SK-N-SH (cell line): ENCODE results near the gene AGAP1. TPM values are rescaled to one million over a fixed set of nuclear protein-coding genes. Genes with fewer than 3 reads are reported as not detected.

ENCODE experiments used
- CTCF ChIA-PET: fragments of 300-600, 350-600 bp; formaldehyde crosslinking; extraction: SDS; loops from one replicate; lab custom pipeline; 2021; lab: Yijun Ruan, JAX
- POLR2A ChIA-PET: fragments of 350-600 bp; sonication (Branson Sonifier 250); formaldehyde crosslinking; extraction: SDS; loops from one replicate; lab custom pipeline; 2020; ENCODE audit warnings: antibody characterized with exemption, inconsistent platforms; lab: Yijun Ruan, JAX
- DNase-seq: peaks from one replicate; pipeline ENCODE4 v3.0.0; 2012
- H2AFZ ChIP-seq: fragments of 200-600 bp; sonication (generic); 2 replicates; pipeline ENCODE4 v1.8.1; 2016; ENCODE audit warnings: antibody characterized with exemption, mild to moderate bottlenecking, low read depth
- H3F3A ChIP-seq: fragments of 200-600 bp; sonication (generic); replicated peaks from 2 replicates; pipeline ENCODE3; 2016; ENCODE audit warnings: antibody characterized with exemption, mild to moderate bottlenecking; ENCODE audit not compliant: insufficient read depth
- H3K27ac ChIP-seq, 2 experiments: fragments of 200-500 bp in 1 of 2; fragments of 200-600 bp in 1 of 2; sonication (Bioruptor generic) in 1 of 2; sonication (generic), shearing (Covaris generic) in 1 of 2; 2 replicates each; pipeline versions ENCODE4 v1.5.1 to v1.6.1; 2014 to 2016; ENCODE audit warnings: low read depth in 2 of 2, inconsistent platforms in 1 of 2, low read length in 1 of 2, mild to moderate bottlenecking in 1 of 2, mixed read lengths in 1 of 2
- H3K27me3 ChIP-seq: fragments of 200-600 bp; sonication (generic), shearing (Covaris generic); 2 replicates; pipeline ENCODE4 v1.6.1; 2016; ENCODE audit warnings: mixed run types; ENCODE audit not compliant: insufficient read depth
- H3K36me3 ChIP-seq, 2 experiments: fragments of 200-500 bp in 1 of 2; fragments of 200-600 bp in 1 of 2; sonication (Bioruptor generic) in 1 of 2; sonication (generic) in 1 of 2; replicated peaks in 1 of 2; 2 replicates each; pipeline versions ENCODE3 to v1.5.1; 2014 to 2016; ENCODE audit warnings: low read length in 1 of 2, mild to moderate bottlenecking in 1 of 2; ENCODE audit not compliant: insufficient read depth in 2 of 2, control insufficient read depth in 1 of 2
- H3K4me1 ChIP-seq, 2 experiments: fragments of 200-500 bp in 1 of 2; fragments of 200-600 bp in 1 of 2; sonication (Bioruptor generic) in 1 of 2; sonication (generic), shearing (Covaris generic) in 1 of 2; 2 replicates each; pipeline versions ENCODE4 v1.5.1 to v1.6.1; 2014 to 2016; ENCODE audit warnings: low read depth in 1 of 2, low read length in 1 of 2, mixed run types in 1 of 2; ENCODE audit not compliant: insufficient read depth in 2 of 2, control insufficient read depth in 1 of 2
- H3K4me2 ChIP-seq: fragments of 200-600 bp; sonication (generic), shearing (Covaris generic); 2 replicates; pipeline ENCODE4 v1.6.1; 2017; ENCODE audit warnings: mixed run types
- H3K4me3 ChIP-seq, 2 experiments: fragments of 200-500 bp in 1 of 2; fragments of 200-600 bp in 1 of 2; sonication (Bioruptor generic) in 1 of 2; sonication (generic), shearing (Covaris generic) in 1 of 2; 2 replicates each; pipeline versions ENCODE4 v1.5.1 to v1.8.1; 2014 to 2016; ENCODE audit warnings: low read depth in 2 of 2, inconsistent platforms in 1 of 2, low read length in 1 of 2, mild to moderate bottlenecking in 1 of 2, mixed read lengths in 1 of 2, moderate library complexity in 1 of 2
- H3K79me2 ChIP-seq: fragments of 200-600 bp; sonication (generic); 2 replicates; pipeline ENCODE4 v1.8.1; 2017; ENCODE audit warnings: mild to moderate bottlenecking; ENCODE audit not compliant: insufficient read depth
- H3K9ac ChIP-seq: fragments of 200-600 bp; sonication (generic); 2 replicates; pipeline ENCODE4 v1.6.1; 2017; ENCODE audit warnings: mixed run types
- H3K9me2 ChIP-seq: fragments of 200-600 bp; sonication (generic); 2 replicates; pipeline ENCODE4 v1.6.1; 2017; ENCODE audit warnings: mixed run types
- H3K9me3 ChIP-seq: fragments of 200-600 bp; sonication (generic); 2 replicates; pipeline ENCODE4 v1.6.1; 2017; ENCODE audit warnings: mixed run types, mild to moderate bottlenecking, moderate library complexity
- H4K20me1 ChIP-seq: fragments of 200-600 bp; sonication (generic); 2 replicates; pipeline ENCODE4 v1.6.1; 2017; ENCODE audit warnings: mild to moderate bottlenecking, mixed run types; ENCODE audit not compliant: insufficient read depth
- ELF1 ChIP-seq: IDR thresholded peaks from 2 replicates; pipeline ENCODE4 v1.4.0; 2012
- EP300 ChIP-seq, 2 experiments: IDR thresholded peaks; 2 replicates each; pipeline versions ENCODE4 v1.4.0 to v1.6.1; 2012; ENCODE audit warnings: borderline replicate concordance in 1 of 2, low read depth in 1 of 2, low read length in 1 of 2
- EZH2phosphoT487 ChIP-seq: fragments of 200-600 bp; sonication (generic); IDR thresholded peaks from 2 replicates; pipeline ENCODE4 v1.6.1; 2017; ENCODE audit warnings: low read depth, mixed run types, mild to moderate bottlenecking, antibody characterized with exemption, moderate library complexity, borderline replicate concordance
- FOXM1 ChIP-seq: IDR thresholded peaks from 2 replicates; pipeline ENCODE4 v1.4.0; 2012; ENCODE audit warnings: low read depth, mild to moderate bottlenecking
- GABPA ChIP-seq: IDR thresholded peaks from 2 replicates; pipeline ENCODE4 v1.4.0; 2012; ENCODE audit warnings: low read depth, mild to moderate bottlenecking
- MEF2A ChIP-seq: IDR thresholded peaks from 2 replicates; pipeline ENCODE4 v1.4.0; 2012; ENCODE audit warnings: low read depth, borderline replicate concordance
- NRF1 ChIP-seq: IDR thresholded peaks from 2 replicates; pipeline ENCODE4 v1.6.1; 2012; ENCODE audit warnings: low read depth, mild to moderate bottlenecking, low read length
- PBX3 ChIP-seq: IDR thresholded peaks from 2 replicates; pipeline ENCODE4; 2012
- POLR2AphosphoS5 ChIP-seq: IDR thresholded peaks from 2 replicates; pipeline ENCODE4 v1.6.1; 2012; ENCODE audit warnings: low read depth, low read length
- RCOR1 ChIP-seq: fragments of 150-350 bp; IDR thresholded peaks from 2 replicates; pipeline ENCODE4 v1.6.1; 2017; ENCODE audit warnings: antibody characterized with exemption, low read length
- REST ChIP-seq: IDR thresholded peaks from 2 replicates; pipeline ENCODE4 v1.6.1; 2012; ENCODE audit warnings: mild to moderate bottlenecking, low read depth, low read length, moderate library complexity
- SIN3A ChIP-seq: IDR thresholded peaks from 2 replicates; pipeline ENCODE4 v1.6.1; 2012; ENCODE audit warnings: low read depth, mild to moderate bottlenecking, low read length, moderate library complexity, borderline replicate concordance
- SMC3 ChIP-seq: IDR thresholded peaks from 2 replicates; pipeline ENCODE4 v1.6.1; 2012; ENCODE audit warnings: low read depth, low read length, improper control_type of control experiment
- USF2 ChIP-seq: fragments of 150-350 bp; IDR thresholded peaks from 2 replicates; pipeline ENCODE4 v1.6.1; 2017; ENCODE audit warnings: antibody characterized with exemption, low read length, low read depth, borderline replicate concordance
- ZBTB33 ChIP-seq: IDR thresholded peaks from 2 replicates; pipeline ENCODE4 v1.4.0; 2012; ENCODE audit warnings: low read depth, borderline replicate concordance
- WGBS: methylation state at CpG from one replicate; pipeline ENCODE4 v1.1.6; 2017; ENCODE audit warnings: low lambda C conversion rate; 5-methylcytosine and 5-hydroxymethylcytosine counted together
- polyA plus RNA-seq, 3 experiments: library from polyadenylated mRNA; depleted of rRNA; stranded (reverse); fragments of >200 nt; gene quantifications; 2 replicates each; pipeline ENCODE4 v1.2.3, GENCODE V29; 2012

AGAP1 gene
- polyA plus RNA-seq, 1 of the 3 experiments (the other 2 are of a cell fraction), result 8.8 TPM

- ChIA-PET POLR2A (no interaction called here), CTCF (interaction anchor here (0.9 kb wide), 1 partner anchor 23 kb away, joined by 3 read pairs; no protein-coding TSS in a partner anchor)
- H3K27me3 ChIP-seq, result no peaks in the 10 kb centered on the region
- no peaks in the 10 kb centered on the region for H3K36me3 ChIP-seq
- no peak overlapping the region for H3K4me3 ChIP-seq
- no peak overlapping the region for H3K4me2 ChIP-seq
- H3K9me3 ChIP-seq, result no peaks in the 10 kb centered on the region
- H3F3A ChIP-seq, result no peaks in the 10 kb centered on the region
- no peak overlapping the region for H3K9ac ChIP-seq
- peaks cover 37% of the 10 kb centered on the region for H3K79me2 ChIP-seq
- no peaks in the 10 kb centered on the region for H3K9me2 ChIP-seq
- TF ChIP-seq USF2 (no peak), RCOR1 (no peak), ZBTB33 (no peak), ELF1 (no peak), SIN3A (no peak), FOXM1 (no peak), PBX3 (no peak), EZH2phosphoT487 (no peak), GABPA (no peak)
- 93% methylated on average over 9 of the region's 9 CpGs for WGBS
- H2AFZ ChIP-seq, result no peak overlapping the region
- no peak for DNase-seq
- peaks cover 4 to 21% of the 10 kb centered on the region in 2 experiments; a peak in 2 of 4 replicates for H3K4me1 ChIP-seq
- peaks cover 30% of the 10 kb centered on the region; the same call in 1 of the 2 replicates for H4K20me1 ChIP-seq
- no peak overlapping the region for H3K27ac ChIP-seq
These were observed 77.3 kb downstream of the AGAP1 start for GRCh38 chr2:235570966-235571692.

GRCh38 chr2:235572592-235572991, 78.7 kb downstream of the AGAP1 start:
- peaks cover 4 to 21% of the 10 kb centered on the region in 2 experiments; a peak in 2 of 4 replicates for H3K4me1 ChIP-seq
- ChIA-PET CTCF (interaction anchor here (1.1 to 2.8 kb wide), 6 partner anchors 20 to 437 kb away, joined by 3 to 9 read pairs (median 4); no protein-coding TSS in a partner anchor), POLR2A (no interaction called here)
- no peaks in the 10 kb centered on the region for H3F3A ChIP-seq
- TF ChIP-seq NRF1 (no peak), GABPA (no peak), EP300 (IDR thresholded peaks at IDR 0.05; ENCODE audit: borderline replicate concordance in 1 of 2, low read depth in 1 of 2, low read length in 1 of 2) (no peak), ZBTB33 (no peak), FOXM1 (no peak), POLR2AphosphoS5 (no peak), MEF2A (no peak), SMC3 (no peak), REST (no peak), RCOR1 (no peak)
- no peak for DNase-seq
- no peak overlapping the region for H3K4me3 ChIP-seq
- no peaks in the 10 kb centered on the region for H3K36me3 ChIP-seq
- H3K4me2 ChIP-seq, result no peak overlapping the region
- no peaks in the 10 kb centered on the region for H3K27me3 ChIP-seq
- no peaks in the 10 kb centered on the region for H3K9me3 ChIP-seq
- H4K20me1 ChIP-seq, result peaks cover 42% of the 10 kb centered on the region; the same call in 1 of the 2 replicates
- 88% methylated on average over 7 of the region's 7 CpGs for WGBS
- peaks cover 41% of the 10 kb centered on the region; the same call in 1 of the 2 replicates for H3K79me2 ChIP-seq
- H3K9ac ChIP-seq, result no peak overlapping the region
- no peak overlapping the region for H3K27ac ChIP-seq
- no peaks in the 10 kb centered on the region for H3K9me2 ChIP-seq
- no peak overlapping the region for H2AFZ ChIP-seq
